Measurements from ENCODE around the gene SPON1.

SPON1 gene

GRCh38 chr11:14118072-14118471 is 155.5 kb downstream of the SPON1 start:
- no peak for TF ChIP-seq CTCF (conservative IDR thresholded peaks at IDR 0.05; ENCODE audit: low read depth, low read length)
- H3K4me3 ChIP-seq (ENCODE audit: low read depth, low read length), result no peak overlapping the region
- DNase-seq (ENCODE audit: low read depth), result no peak

DNA sequence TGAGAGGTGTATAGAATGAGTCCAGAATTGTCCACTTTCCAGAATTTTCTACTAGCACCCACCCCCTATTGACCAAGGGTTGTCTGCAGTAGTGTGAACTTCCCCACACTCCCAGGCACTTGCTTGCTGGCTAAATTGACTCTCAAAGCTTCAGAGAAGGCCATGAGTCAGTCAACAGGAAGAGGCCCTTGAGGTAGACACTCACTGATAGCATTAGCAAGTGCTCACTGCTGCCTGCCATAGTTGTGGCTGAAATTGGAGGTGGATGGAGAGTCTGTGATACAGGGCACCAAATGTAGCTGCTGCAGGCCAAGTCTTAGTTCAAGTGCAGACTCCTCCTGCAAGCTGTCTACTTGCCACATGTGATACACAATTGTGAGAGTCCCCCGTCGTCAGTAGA is 156.8 kb downstream of the SPON1 start:
- TF ChIP-seq CTCF (conservative IDR thresholded peaks at IDR 0.05; ENCODE audit: low read depth, low read length), result no peak
- DNase-seq (ENCODE audit: low read depth), result no peak
- no peak overlapping the region for H3K4me3 ChIP-seq (ENCODE audit: low read depth, low read length)

- no peak for TF ChIP-seq CTCF (conservative IDR thresholded peaks at IDR 0.05; ENCODE audit: low read depth, low read length)
- no peak overlapping the region for H3K4me3 ChIP-seq (ENCODE audit: low read depth, low read length)
- no peak for DNase-seq (ENCODE audit: low read depth)
These were observed 161.8 kb downstream of the SPON1 start for GRCh38 chr11:14124350-14124749.

DNA sequence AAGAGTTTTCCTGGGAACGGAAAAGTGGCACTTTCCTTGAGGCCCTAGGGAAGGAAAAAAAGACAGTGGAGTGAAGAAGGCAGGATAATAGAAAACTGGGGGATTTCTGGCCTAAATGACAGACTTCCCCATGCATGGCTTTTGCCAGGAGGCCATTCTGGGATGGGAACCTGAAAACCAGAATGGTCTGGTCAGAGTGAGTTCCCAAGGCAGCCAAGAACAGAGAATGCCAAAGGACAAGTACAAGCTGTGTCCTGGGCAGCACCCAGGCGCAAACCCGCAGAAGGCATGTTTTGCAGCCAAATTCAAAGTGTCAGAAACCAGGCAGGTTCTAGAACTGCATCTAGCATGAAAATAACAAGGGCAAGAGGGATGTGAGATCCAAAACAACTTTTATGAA is 162.4 kb downstream of the SPON1 start:
- no peak for TF ChIP-seq CTCF (conservative IDR thresholded peaks at IDR 0.05; ENCODE audit: low read depth, low read length)
- no peak overlapping the region for H3K4me3 ChIP-seq (ENCODE audit: low read depth, low read length)
- DNase-seq (ENCODE audit: low read depth), result no peak

GRCh38 chr11:14125529-14125928 is 163.0 kb downstream of the SPON1 start:
- TF ChIP-seq CTCF (conservative IDR thresholded peaks at IDR 0.05; ENCODE audit: low read depth, low read length), result no peak
- DNase-seq (ENCODE audit: low read depth), result no peak
- no peak overlapping the region for H3K4me3 ChIP-seq (ENCODE audit: low read depth, low read length)

GRCh38 chr11:14127679-14128078 is 165.2 kb downstream of the SPON1 start:
- no peak overlapping the region for H3K4me3 ChIP-seq (ENCODE audit: low read depth, low read length)
- DNase-seq (ENCODE audit: low read depth), result no peak
- no peak for TF ChIP-seq CTCF (conservative IDR thresholded peaks at IDR 0.05; ENCODE audit: low read depth, low read length)

GRCh38 chr11:14132312-14132711 is 169.8 kb downstream of the SPON1 start:
- no peak overlapping the region for H3K4me3 ChIP-seq (ENCODE audit: low read depth, low read length)
- no peak for TF ChIP-seq CTCF (conservative IDR thresholded peaks at IDR 0.05; ENCODE audit: low read depth, low read length)
- DNase-seq (ENCODE audit: low read depth), result no peak

All from choroid plexus epithelial cell (primary cell).